ENCODE results near the gene MNAT1. TPM values are rescaled to one million over a fixed set of nuclear protein-coding genes. Genes with fewer than 3 reads are reported as not detected.

MNAT1 gene
- total and polyA plus RNA-seq, 2 experiments from 2014 or later, result 51.6 to 85.0 TPM

DNA sequence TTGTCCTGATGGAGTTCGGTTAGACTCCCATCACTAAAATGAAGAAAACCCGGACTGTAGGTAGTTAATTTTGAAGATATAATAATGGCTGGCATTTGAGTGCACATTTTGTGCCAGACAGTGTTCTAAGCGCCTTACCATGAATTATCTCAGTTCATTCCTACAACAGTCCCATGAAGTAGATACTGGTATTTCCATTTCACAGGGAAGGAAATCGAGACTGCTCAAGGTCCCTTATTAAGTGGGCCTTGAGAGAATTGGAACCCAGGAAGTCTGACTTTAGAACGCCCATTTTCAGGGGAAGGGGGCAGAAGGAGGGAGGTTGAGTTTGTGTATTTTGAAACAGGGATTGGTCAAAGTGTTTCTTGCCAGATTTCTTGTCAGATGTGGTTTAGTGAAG, 855 bp downstream of the MNAT1 start:
- peaks cover 5% of the 10 kb centered on the region for H3K27me3 Mint-ChIP-seq (ENCODE audit: insufficient read depth, low read depth, poor library complexity)
- Histone ChIP-seq H4K20me1 (replicated peaks; ENCODE audit: insufficient read depth) (peaks cover 3% of the 10 kb centered on the region; the same call in 1 of the 2 replicates), H3K36me3 (ENCODE audit: insufficient read depth) (no peaks in the 10 kb centered on the region), H3K4me3 (peak overlapping the region; percentile 80), H3K4me2 (peak overlapping the region; percentile 86), H3K79me2 (replicated peaks; ENCODE audit: insufficient read depth) (peaks cover 57% of the 10 kb centered on the region), H3K27ac (ENCODE audit: low read depth) (peak overlapping the region; percentile 56; the same call in 1 of the 2 replicates), H3K4me1 (ENCODE audit: insufficient read depth) (peaks cover 9% of the 10 kb centered on the region), H2AFZ (no peak overlapping the region), H3K27me3 (ENCODE audit: insufficient read depth) (no peaks in the 10 kb centered on the region), H3F3A (replicated peaks; ENCODE audit: low read depth) (no peaks in the 10 kb centered on the region), H3K9me2 (ENCODE audit: insufficient read depth) (no peaks in the 10 kb centered on the region)
- H3K4me1 Mint-ChIP-seq, result peaks cover 8% of the 10 kb centered on the region
- DNase-seq (ENCODE audit: low spot score) (no peak), ATAC-seq (no peak)
- peak overlapping the region; percentile 99 for H3K4me3 Mint-ChIP-seq
- H3K9me3 Mint-ChIP-seq, result peaks cover 4% of the 10 kb centered on the region; the same call in 2 of the 3 replicates
- TF ChIP-seq CREB1 (CRISPR knock-in tag; IDR thresholded peaks at IDR 0.05; ENCODE audit: low read depth), result no peak
- TF ChIP-seq, protein P1, sequence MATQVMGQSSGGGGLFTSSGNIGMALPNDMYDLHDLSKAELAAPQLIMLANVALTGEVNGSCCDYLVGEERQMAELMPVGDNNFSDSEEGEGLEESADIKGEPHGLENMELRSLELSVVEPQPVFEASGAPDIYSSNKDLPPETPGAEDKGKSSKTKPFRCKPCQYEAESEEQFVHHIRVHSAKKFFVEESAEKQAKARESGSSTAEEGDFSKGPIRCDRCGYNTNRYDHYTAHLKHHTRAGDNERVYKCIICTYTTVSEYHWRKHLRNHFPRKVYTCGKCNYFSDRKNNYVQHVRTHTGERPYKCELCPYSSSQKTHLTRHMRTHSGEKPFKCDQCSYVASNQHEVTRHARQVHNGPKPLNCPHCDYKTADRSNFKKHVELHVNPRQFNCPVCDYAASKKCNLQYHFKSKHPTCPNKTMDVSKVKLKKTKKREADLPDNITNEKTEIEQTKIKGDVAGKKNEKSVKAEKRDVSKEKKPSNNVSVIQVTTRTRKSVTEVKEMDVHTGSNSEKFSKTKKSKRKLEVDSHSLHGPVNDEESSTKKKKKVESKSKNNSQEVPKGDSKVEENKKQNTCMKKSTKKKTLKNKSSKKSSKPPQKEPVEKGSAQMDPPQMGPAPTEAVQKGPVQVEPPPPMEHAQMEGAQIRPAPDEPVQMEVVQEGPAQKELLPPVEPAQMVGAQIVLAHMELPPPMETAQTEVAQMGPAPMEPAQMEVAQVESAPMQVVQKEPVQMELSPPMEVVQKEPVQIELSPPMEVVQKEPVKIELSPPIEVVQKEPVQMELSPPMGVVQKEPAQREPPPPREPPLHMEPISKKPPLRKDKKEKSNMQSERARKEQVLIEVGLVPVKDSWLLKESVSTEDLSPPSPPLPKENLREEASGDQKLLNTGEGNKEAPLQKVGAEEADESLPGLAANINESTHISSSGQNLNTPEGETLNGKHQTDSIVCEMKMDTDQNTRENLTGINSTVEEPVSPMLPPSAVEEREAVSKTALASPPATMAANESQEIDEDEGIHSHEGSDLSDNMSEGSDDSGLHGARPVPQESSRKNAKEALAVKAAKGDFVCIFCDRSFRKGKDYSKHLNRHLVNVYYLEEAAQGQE (IDR thresholded peaks at IDR 0.05; ENCODE audit: unreplicated experiment), result no peak
- TF ChIP-seq, protein P2, sequence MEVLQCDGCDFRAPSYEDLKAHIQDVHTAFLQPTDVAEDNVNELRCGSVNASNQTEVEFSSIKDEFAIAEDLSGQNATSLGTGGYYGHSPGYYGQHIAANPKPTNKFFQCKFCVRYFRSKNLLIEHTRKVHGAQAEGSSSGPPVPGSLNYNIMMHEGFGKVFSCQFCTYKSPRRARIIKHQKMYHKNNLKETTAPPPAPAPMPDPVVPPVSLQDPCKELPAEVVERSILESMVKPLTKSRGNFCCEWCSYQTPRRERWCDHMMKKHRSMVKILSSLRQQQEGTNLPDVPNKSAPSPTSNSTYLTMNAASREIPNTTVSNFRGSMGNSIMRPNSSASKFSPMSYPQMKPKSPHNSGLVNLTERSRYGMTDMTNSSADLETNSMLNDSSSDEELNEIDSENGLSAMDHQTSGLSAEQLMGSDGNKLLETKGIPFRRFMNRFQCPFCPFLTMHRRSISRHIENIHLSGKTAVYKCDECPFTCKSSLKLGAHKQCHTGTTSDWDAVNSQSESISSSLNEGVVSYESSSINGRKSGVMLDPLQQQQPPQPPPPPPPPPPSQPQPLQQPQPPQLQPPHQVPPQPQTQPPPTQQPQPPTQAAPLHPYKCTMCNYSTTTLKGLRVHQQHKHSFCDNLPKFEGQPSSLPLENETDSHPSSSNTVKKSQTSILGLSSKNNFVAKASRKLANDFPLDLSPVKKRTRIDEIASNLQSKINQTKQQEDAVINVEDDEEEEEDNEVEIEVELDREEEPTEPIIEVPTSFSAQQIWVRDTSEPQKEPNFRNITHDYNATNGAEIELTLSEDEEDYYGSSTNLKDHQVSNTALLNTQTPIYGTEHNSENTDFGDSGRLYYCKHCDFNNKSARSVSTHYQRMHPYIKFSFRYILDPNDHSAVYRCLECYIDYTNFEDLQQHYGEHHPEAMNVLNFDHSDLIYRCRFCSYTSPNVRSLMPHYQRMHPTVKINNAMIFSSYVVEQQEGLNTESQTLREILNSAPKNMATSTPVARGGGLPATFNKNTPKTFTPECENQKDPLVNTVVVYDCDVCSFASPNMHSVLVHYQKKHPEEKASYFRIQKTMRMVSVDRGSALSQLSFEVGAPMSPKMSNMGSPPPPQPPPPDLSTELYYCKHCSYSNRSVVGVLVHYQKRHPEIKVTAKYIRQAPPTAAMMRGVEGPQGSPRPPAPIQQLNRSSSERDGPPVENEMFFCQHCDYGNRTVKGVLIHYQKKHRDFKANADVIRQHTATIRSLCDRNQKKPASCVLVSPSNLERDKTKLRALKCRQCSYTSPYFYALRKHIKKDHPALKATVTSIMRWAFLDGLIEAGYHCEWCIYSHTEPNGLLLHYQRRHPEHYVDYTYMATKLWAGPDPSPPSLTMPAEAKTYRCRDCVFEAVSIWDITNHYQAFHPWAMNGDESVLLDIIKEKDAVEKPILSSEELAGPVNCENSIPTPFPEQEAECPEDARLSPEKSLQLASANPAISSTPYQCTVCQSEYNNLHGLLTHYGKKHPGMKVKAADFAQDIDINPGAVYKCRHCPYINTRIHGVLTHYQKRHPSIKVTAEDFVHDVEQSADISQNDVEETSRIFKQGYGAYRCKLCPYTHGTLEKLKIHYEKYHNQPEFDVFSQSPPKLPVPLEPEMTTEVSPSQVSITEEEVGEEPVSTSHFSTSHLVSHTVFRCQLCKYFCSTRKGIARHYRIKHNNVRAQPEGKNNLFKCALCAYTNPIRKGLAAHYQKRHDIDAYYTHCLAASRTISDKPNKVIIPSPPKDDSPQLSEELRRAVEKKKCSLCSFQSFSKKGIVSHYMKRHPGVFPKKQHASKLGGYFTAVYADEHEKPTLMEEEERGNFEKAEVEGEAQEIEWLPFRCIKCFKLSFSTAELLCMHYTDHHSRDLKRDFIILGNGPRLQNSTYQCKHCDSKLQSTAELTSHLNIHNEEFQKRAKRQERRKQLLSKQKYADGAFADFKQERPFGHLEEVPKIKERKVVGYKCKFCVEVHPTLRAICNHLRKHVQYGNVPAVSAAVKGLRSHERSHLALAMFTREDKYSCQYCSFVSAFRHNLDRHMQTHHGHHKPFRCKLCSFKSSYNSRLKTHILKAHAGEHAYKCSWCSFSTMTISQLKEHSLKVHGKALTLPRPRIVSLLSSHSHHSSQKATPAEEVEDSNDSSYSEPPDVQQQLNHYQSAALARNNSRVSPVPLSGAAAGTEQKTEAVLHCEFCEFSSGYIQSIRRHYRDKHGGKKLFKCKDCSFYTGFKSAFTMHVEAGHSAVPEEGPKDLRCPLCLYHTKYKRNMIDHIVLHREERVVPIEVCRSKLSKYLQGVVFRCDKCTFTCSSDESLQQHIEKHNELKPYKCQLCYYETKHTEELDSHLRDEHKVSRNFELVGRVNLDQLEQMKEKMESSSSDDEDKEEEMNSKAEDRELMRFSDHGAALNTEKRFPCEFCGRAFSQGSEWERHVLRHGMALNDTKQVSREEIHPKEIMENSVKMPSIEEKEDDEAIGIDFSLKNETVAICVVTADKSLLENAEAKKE (CRISPR knock-in tag; IDR thresholded peaks at IDR 0.05), result no peak
- no peak for TF ChIP-seq ZNF331 (CRISPR knock-in tag; IDR thresholded peaks at IDR 0.05; ENCODE audit: low read depth)
- no peak for TF ChIP-seq ZNF114 (CRISPR knock-in tag; IDR thresholded peaks at IDR 0.05)
- TF ChIP-seq, protein P3, sequence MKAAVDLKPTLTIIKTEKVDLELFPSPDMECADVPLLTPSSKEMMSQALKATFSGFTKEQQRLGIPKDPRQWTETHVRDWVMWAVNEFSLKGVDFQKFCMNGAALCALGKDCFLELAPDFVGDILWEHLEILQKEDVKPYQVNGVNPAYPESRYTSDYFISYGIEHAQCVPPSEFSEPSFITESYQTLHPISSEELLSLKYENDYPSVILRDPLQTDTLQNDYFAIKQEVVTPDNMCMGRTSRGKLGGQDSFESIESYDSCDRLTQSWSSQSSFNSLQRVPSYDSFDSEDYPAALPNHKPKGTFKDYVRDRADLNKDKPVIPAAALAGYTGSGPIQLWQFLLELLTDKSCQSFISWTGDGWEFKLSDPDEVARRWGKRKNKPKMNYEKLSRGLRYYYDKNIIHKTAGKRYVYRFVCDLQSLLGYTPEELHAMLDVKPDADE (IDR thresholded peaks at IDR 0.05), result no peak
- no peak for TF ChIP-seq JUNB (IDR thresholded peaks at IDR 0.05; ENCODE audit: unreplicated experiment)
- TF ChIP-seq, protein P4, sequence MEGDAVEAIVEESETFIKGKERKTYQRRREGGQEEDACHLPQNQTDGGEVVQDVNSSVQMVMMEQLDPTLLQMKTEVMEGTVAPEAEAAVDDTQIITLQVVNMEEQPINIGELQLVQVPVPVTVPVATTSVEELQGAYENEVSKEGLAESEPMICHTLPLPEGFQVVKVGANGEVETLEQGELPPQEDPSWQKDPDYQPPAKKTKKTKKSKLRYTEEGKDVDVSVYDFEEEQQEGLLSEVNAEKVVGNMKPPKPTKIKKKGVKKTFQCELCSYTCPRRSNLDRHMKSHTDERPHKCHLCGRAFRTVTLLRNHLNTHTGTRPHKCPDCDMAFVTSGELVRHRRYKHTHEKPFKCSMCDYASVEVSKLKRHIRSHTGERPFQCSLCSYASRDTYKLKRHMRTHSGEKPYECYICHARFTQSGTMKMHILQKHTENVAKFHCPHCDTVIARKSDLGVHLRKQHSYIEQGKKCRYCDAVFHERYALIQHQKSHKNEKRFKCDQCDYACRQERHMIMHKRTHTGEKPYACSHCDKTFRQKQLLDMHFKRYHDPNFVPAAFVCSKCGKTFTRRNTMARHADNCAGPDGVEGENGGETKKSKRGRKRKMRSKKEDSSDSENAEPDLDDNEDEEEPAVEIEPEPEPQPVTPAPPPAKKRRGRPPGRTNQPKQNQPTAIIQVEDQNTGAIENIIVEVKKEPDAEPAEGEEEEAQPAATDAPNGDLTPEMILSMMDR (conservative IDR thresholded peaks at IDR 0.05; ENCODE audit: low read depth in 2 of 2), result no peak
- TF ChIP-seq NANOG (IDR thresholded peaks at IDR 0.05; ENCODE audit: borderline replicate concordance), result no peak
- TF ChIP-seq STAT1 (IDR thresholded peaks at IDR 0.05; ENCODE audit: unreplicated experiment), result no peak
- TF ChIP-seq EZH2phosphoT487 (IDR thresholded peaks at IDR 0.05; ENCODE audit: unreplicated experiment), result no peak
- TF ChIP-seq EZH2 (IDR thresholded peaks at IDR 0.05; ENCODE audit: low read depth, unreplicated experiment), result no peak
- no peak for TF ChIP-seq POLR2AphosphoS5 (IDR thresholded peaks at IDR 0.05; ENCODE audit: low read depth)
- peak overlapping the region; percentile 51; the same call in 1 of the 2 replicates for H3K27ac Mint-ChIP-seq
- H3K36me3 Mint-ChIP-seq (ENCODE audit: low read depth), result no peaks in the 10 kb centered on the region
